WTC11 (cell line): ENCODE data around the gene SEMA6B. TPM values are rescaled to one million over a fixed set of nuclear protein-coding genes. Genes with fewer than 3 reads are reported as not detected.

Experiments
- ATAC-seq: fragments of 200-7000 bp; cut with Tn5 transposase; 2 replicates; pipeline ENCODE4 v1.10.0; 2021; ENCODE audit warnings: mild to moderate bottlenecking, moderate library complexity
- CTCF ChIA-PET: fragments of 300-600 bp; sonication (Branson Sonifier 250); formaldehyde crosslinking; loops from one replicate; lab custom pipeline; 2021; ENCODE audit warnings: antibody characterized with exemption; lab: Charles Lee
- POLR2A ChIA-PET: fragments of 350-600 bp; sonication (Branson Sonifier 250); formaldehyde crosslinking; loops from one replicate; lab custom pipeline; 2021; ENCODE audit warnings: antibody characterized with exemption; lab: Charles Lee
- DNase-seq: peaks from one replicate; pipeline ENCODE4 v3.0.0; 2021; ENCODE audit warnings: low spot score
- H3K27ac Mint-ChIP-seq: 2 replicates; pipeline ENCODE4 v1.8.0; 2021; ENCODE audit warnings: mixed read lengths
- H3K27me3 Mint-ChIP-seq: 2 replicates; pipeline ENCODE4 v1.8.0; 2021; ENCODE audit warnings: low read depth, mild to moderate bottlenecking, moderate library complexity, mixed read lengths
- H3K36me3 Mint-ChIP-seq: 2 replicates; pipeline ENCODE4 v1.8.0; 2021; ENCODE audit warnings: mixed read lengths
- H3K4me1 Mint-ChIP-seq: 2 replicates; pipeline ENCODE4 v1.8.0; 2022; ENCODE audit warnings: mixed read lengths
- H3K4me3 Mint-ChIP-seq: 2 replicates; pipeline ENCODE4 v1.8.0; 2021; ENCODE audit warnings: mild to moderate bottlenecking, moderate library complexity, mixed read lengths
- H3K9me3 Mint-ChIP-seq: 2 replicates; pipeline ENCODE4 v1.8.0; 2021; ENCODE audit warnings: mixed read lengths
- CREM ChIP-seq: sonication (generic); formaldehyde crosslinking; IDR thresholded peaks from 2 replicates; pipeline ENCODE4 v1.8.1; 2022; ENCODE audit warnings: mild to moderate bottlenecking, missing genetic modification reagents, moderate library complexity
- EMX1 ChIP-seq: fragments of 250-450 bp; sonication (Bioruptor Pico); IDR thresholded peaks from 2 replicates; pipeline ENCODE4 v1.8.0; 2021; ENCODE audit warnings: mild to moderate bottlenecking
- GTF2I ChIP-seq: fragments of 250-450 bp; sonication (Bioruptor Pico); conservative IDR thresholded peaks from 2 replicates; pipeline ENCODE4 v1.4.0; 2021; ENCODE audit warnings: mild to moderate bottlenecking
- MYBL2 ChIP-seq: sonication (generic); formaldehyde crosslinking; IDR thresholded peaks from 2 replicates; pipeline ENCODE4 v1.8.1; 2023; ENCODE audit warnings: mild to moderate bottlenecking, moderate library complexity, missing genetic modification reagents
- NR3C1 ChIP-seq: sonication (generic); formaldehyde crosslinking; conservative IDR thresholded peaks from 2 replicates; pipeline ENCODE4 v1.8.1; 2023; ENCODE audit warnings: low read depth, mild to moderate bottlenecking, missing genetic modification reagents
- RELA ChIP-seq: sonication (generic); formaldehyde crosslinking; IDR thresholded peaks from 2 replicates; pipeline ENCODE4 v1.8.1; 2022; ENCODE audit warnings: missing genetic modification reagents, mild to moderate bottlenecking, borderline replicate concordance
- SOX15 ChIP-seq: fragments of 250-450 bp; sonication (Bioruptor Pico); IDR thresholded peaks from 2 replicates; pipeline ENCODE4 v1.9.0; 2021; ENCODE audit warnings: mild to moderate bottlenecking
- SP1 ChIP-seq: sonication (generic); formaldehyde crosslinking; conservative IDR thresholded peaks from 2 replicates; pipeline ENCODE4 v1.8.1; 2022; ENCODE audit warnings: missing genetic modification reagents
- TP53 ChIP-seq: sonication (generic); formaldehyde crosslinking; IDR thresholded peaks from 2 replicates; pipeline ENCODE4 v1.8.1; 2023; ENCODE audit warnings: mild to moderate bottlenecking, missing genetic modification reagents
- ZBTB21 ChIP-seq: sonication (generic); formaldehyde crosslinking; IDR thresholded peaks from 2 replicates; pipeline ENCODE4 v1.8.1; 2023; ENCODE audit warnings: mild to moderate bottlenecking, missing genetic modification reagents, borderline replicate concordance
- ZNF121 ChIP-seq: sonication (generic); formaldehyde crosslinking; IDR thresholded peaks from 2 replicates; pipeline ENCODE4 v1.8.0; 2023; ENCODE audit warnings: missing genetic modification reagents
- total RNA-seq: library from RNA; stranded (reverse); gene quantifications from 3 replicates; pipeline ENCODE4 v1.2.3, GENCODE V29; 2021
- TF ChIP-seq, protein P1 (sequence below): fragments of 250-450 bp; sonication (Bioruptor Pico); IDR thresholded peaks from 2 replicates; pipeline ENCODE4 v1.9.0; 2021; ENCODE audit warnings: moderate library complexity, mild to moderate bottlenecking, inconsistent platforms, borderline replicate concordance
- TF ChIP-seq, protein P2 (sequence below): fragments of 250-450 bp; sonication (Bioruptor Pico); IDR thresholded peaks from 2 replicates; pipeline ENCODE4 v1.8.0; 2021; ENCODE audit warnings: mild to moderate bottlenecking
- TF ChIP-seq, protein P3 (sequence below): sonication (generic); formaldehyde crosslinking; IDR thresholded peaks from 2 replicates; pipeline ENCODE4 v1.8.1; 2023; ENCODE audit warnings: mild to moderate bottlenecking, missing genetic modification reagents
- TF ChIP-seq, protein P4 (sequence below): fragments of 250-450 bp; sonication (Bioruptor Pico); conservative IDR thresholded peaks from 2 replicates; pipeline ENCODE4 v1.9.0; 2021; ENCODE audit warnings: mild to moderate bottlenecking
- TF ChIP-seq, protein P5 (sequence below): sonication (generic); formaldehyde crosslinking; IDR thresholded peaks from 2 replicates; pipeline ENCODE4 v1.8.1; 2023; ENCODE audit warnings: mild to moderate bottlenecking, missing genetic modification reagents, moderate library complexity
- TF ChIP-seq, protein P6 (sequence below): sonication (generic); formaldehyde crosslinking; conservative IDR thresholded peaks from 2 replicates; pipeline ENCODE4 v1.8.1; 2022; ENCODE audit warnings: mild to moderate bottlenecking, missing genetic modification reagents
- TF ChIP-seq, protein P7 (sequence below): sonication (generic); formaldehyde crosslinking; IDR thresholded peaks from 2 replicates; pipeline ENCODE4 v1.8.0; 2023; ENCODE audit warnings: missing genetic modification reagents
- TF ChIP-seq, protein P8 (sequence below): sonication (generic); formaldehyde crosslinking; IDR thresholded peaks from 2 replicates; pipeline ENCODE4 v1.8.0; 2022; ENCODE audit warnings: mild to moderate bottlenecking, missing genetic modification reagents
- TF ChIP-seq, protein P9 (sequence below): sonication (generic); formaldehyde crosslinking; IDR thresholded peaks from 2 replicates; pipeline ENCODE4 v1.8.0; 2022; ENCODE audit warnings: missing genetic modification reagents

SEMA6B gene
- total RNA-seq, 1 experiment from 2014 or later: 45.1 TPM

DNA sequence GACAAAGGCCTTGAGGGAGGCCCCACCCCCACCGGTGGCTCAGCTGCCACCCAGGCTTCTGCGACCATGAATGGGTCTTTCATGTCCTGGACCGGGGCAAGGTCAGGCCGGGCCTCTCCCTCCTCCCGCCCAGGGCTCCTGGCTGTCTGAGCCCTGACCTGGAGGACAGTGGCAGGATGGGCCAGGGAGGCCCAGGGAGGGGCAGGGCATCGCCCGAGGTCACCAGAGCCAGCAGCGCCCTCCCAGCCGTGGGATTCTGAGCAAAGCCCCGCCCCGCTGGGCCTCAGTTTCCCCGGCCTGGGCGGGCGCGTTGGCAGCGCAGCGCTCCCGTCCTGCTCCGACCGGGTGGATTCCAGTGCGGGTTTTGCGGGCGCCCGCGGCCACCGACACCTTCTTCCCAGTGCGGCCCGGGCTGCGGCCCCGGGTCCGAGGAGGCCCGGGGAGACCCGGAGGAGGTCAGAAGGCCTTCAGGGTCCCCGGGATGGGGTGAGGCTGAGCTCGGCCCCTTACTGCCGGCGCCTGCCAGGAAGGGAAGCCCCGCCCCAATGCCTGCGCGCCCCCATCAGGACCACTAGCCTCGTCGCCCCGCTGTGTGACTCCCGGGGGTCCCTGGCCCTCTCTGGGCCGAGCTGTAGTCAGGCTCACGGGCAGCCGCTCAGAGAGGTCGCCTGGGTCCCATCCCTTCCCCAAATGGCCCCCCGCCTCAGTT, 24.6 kb upstream of the SEMA6B start (continued):
- TF ChIP-seq, protein P1, sequence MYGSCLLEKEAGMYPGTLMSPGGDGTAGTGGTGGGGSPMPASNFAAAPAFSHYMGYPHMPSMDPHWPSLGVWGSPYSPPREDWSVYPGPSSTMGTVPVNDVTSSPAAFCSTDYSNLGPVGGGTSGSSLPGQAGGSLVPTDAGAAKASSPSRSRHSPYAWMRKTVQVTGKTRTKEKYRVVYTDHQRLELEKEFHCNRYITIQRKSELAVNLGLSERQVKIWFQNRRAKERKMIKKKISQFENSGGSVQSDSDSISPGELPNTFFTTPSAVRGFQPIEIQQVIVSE (CRISPR knock-in tag): no peak
- TF ChIP-seq SP1 (CRISPR knock-in tag): no peak
- TF ChIP-seq, protein P2, sequence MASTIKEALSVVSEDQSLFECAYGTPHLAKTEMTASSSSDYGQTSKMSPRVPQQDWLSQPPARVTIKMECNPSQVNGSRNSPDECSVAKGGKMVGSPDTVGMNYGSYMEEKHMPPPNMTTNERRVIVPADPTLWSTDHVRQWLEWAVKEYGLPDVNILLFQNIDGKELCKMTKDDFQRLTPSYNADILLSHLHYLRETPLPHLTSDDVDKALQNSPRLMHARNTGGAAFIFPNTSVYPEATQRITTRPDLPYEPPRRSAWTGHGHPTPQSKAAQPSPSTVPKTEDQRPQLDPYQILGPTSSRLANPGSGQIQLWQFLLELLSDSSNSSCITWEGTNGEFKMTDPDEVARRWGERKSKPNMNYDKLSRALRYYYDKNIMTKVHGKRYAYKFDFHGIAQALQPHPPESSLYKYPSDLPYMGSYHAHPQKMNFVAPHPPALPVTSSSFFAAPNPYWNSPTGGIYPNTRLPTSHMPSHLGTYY (CRISPR knock-in tag): 0 out of 2 replicates have a peak, but pooled peaks have one; percentile 34
- 0 out of 2 replicates have a peak, but pooled peaks have one; percentile 46 for TF ChIP-seq EMX1 (CRISPR knock-in tag)
- TF ChIP-seq ZBTB21 (CRISPR knock-in tag): no peak
- 0 out of 2 replicates have a peak, but pooled peaks have one; percentile 24 for TF ChIP-seq CREM (CRISPR knock-in tag)
- TF ChIP-seq, protein P3, sequence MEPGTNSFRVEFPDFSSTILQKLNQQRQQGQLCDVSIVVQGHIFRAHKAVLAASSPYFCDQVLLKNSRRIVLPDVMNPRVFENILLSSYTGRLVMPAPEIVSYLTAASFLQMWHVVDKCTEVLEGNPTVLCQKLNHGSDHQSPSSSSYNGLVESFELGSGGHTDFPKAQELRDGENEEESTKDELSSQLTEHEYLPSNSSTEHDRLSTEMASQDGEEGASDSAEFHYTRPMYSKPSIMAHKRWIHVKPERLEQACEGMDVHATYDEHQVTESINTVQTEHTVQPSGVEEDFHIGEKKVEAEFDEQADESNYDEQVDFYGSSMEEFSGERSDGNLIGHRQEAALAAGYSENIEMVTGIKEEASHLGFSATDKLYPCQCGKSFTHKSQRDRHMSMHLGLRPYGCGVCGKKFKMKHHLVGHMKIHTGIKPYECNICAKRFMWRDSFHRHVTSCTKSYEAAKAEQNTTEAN: peak; percentile 52; the same call in 1 of the 2 replicates
- TF ChIP-seq NR3C1: no peak
- TF ChIP-seq, protein P4, sequence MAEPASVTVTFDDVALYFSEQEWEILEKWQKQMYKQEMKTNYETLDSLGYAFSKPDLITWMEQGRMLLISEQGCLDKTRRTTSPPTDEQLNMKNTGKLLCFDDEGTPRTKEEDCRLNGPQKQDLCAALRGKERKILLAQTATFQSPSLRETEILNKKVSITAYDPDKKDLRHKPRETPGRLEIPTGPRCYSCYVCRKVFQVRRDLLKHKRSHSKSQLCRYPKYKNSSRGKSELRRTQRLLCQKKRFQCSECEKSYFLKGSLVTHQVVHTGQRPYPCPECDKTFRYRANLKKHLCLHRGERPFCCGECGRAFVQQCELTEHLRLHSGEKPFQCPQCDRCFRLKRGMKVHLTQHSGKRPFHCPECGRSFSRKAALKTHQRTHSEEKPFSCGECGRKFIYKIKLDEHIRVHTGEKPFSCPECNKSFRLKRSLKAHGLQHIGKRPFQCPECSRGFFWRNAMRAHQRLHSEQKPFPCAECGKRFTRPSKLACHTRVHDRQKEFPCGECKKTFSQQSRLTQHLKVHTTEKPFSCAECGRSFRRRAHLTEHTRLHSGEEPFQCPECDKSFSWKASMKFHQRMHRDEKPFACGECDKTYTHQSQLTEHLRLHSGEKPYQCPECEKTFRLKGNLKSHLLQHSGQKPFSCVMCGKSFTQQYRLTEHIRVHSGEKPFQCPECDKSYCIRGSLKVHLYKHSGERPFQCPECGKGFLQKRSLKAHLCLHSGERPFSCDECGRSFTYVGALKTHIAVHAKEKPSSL (CRISPR knock-in tag): no peak
- TF ChIP-seq TP53 (CRISPR knock-in tag): no peak
- TF ChIP-seq, protein P5, sequence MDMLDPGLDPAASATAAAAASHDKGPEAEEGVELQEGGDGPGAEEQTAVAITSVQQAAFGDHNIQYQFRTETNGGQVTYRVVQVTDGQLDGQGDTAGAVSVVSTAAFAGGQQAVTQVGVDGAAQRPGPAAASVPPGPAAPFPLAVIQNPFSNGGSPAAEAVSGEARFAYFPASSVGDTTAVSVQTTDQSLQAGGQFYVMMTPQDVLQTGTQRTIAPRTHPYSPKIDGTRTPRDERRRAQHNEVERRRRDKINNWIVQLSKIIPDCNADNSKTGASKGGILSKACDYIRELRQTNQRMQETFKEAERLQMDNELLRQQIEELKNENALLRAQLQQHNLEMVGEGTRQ: no peak
- TF ChIP-seq MYBL2: 0 out of 2 replicates have a peak, but pooled peaks have one; percentile 19
- TF ChIP-seq GTF2I (CRISPR knock-in tag): peak; percentile 99
- TF ChIP-seq, protein P6, sequence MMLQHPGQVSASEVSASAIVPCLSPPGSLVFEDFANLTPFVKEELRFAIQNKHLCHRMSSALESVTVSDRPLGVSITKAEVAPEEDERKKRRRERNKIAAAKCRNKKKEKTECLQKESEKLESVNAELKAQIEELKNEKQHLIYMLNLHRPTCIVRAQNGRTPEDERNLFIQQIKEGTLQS: no peak
- TF ChIP-seq, protein P7, sequence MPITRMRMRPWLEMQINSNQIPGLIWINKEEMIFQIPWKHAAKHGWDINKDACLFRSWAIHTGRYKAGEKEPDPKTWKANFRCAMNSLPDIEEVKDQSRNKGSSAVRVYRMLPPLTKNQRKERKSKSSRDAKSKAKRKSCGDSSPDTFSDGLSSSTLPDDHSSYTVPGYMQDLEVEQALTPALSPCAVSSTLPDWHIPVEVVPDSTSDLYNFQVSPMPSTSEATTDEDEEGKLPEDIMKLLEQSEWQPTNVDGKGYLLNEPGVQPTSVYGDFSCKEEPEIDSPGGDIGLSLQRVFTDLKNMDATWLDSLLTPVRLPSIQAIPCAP (CRISPR knock-in tag): no peak
- no peak for TF ChIP-seq SOX15 (CRISPR knock-in tag)

DNA sequence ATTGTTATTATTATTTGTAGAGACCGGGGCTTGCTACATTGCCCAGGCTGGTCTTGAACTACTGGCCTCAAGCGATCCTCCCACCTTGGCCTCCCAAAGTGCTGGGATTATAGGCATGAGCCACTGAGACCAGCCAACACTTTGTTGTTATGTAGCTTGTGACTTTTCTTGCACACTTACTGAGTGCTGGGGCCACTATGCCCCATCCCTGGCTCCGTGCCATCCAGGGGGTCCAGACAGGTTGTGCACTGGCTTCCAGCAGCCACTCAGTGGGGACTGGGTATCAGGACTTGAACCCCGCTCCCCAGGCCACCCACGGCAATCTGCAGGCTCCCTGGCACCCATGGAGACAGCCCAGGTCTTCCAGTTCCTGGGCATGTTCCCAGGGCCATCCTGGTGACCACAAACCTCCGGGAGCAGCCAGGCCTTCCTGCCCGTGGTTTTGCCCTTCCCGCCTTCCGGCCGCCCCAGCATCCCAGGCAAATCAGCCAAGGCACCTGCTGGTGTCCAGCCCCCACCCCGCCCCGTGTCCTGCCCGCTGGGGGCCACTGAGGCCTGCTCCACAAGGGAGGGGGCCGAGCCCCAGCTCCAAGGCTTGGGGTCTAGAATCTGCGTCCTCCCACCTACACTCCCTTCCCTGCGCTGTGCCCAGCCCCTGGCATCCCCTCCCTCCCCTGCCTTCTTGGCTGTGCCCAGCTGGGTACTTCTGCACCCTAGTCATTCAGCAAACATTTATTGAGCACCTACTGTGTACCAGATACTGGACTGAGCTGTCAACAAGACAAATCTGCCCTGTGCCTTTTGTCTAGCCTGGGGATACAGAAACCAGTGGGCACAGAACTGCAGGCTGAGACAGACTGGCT, 23.7 kb upstream of the SEMA6B start:
- no peak overlapping the region for H3K27ac Mint-ChIP-seq
- H3K4me1 Mint-ChIP-seq: peaks cover 18% of the 10 kb centered on the region
- no peak for DNase-seq
- CTCF ChIA-PET: interaction anchor here (1.4 to 2.2 kb wide), 5 partner anchors 15 to 53 kb away, joined by 4 to 9 read pairs (median 7); partner anchors contain the start of gene PLIN5
- H3K36me3 Mint-ChIP-seq: no peaks in the 10 kb centered on the region
- peak overlapping the region; percentile 54 for H3K4me3 Mint-ChIP-seq
- ATAC-seq: no peak
- TF ChIP-seq ZNF121: peak; percentile 78
- TF ChIP-seq, protein P8, sequence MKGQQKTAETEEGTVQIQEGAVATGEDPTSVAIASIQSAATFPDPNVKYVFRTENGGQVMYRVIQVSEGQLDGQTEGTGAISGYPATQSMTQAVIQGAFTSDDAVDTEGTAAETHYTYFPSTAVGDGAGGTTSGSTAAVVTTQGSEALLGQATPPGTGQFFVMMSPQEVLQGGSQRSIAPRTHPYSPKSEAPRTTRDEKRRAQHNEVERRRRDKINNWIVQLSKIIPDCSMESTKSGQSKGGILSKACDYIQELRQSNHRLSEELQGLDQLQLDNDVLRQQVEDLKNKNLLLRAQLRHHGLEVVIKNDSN (CRISPR knock-in tag): no peak
- TF ChIP-seq, protein P9, sequence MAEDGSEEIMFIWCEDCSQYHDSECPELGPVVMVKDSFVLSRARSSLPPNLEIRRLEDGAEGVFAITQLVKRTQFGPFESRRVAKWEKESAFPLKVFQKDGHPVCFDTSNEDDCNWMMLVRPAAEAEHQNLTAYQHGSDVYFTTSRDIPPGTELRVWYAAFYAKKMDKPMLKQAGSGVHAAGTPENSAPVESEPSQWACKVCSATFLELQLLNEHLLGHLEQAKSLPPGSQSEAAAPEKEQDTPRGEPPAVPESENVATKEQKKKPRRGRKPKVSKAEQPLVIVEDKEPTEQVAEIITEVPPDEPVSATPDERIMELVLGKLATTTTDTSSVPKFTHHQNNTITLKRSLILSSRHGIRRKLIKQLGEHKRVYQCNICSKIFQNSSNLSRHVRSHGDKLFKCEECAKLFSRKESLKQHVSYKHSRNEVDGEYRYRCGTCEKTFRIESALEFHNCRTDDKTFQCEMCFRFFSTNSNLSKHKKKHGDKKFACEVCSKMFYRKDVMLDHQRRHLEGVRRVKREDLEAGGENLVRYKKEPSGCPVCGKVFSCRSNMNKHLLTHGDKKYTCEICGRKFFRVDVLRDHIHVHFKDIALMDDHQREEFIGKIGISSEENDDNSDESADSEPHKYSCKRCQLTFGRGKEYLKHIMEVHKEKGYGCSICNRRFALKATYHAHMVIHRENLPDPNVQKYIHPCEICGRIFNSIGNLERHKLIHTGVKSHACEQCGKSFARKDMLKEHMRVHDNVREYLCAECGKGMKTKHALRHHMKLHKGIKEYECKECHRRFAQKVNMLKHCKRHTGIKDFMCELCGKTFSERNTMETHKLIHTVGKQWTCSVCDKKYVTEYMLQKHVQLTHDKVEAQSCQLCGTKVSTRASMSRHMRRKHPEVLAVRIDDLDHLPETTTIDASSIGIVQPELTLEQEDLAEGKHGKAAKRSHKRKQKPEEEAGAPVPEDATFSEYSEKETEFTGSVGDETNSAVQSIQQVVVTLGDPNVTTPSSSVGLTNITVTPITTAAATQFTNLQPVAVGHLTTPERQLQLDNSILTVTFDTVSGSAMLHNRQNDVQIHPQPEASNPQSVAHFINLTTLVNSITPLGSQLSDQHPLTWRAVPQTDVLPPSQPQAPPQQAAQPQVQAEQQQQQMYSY (CRISPR knock-in tag): peak; percentile 78
- TF ChIP-seq RELA (CRISPR knock-in tag): no peak
- H3K27me3 Mint-ChIP-seq: peaks cover 52% of the 10 kb centered on the region
- H3K9me3 Mint-ChIP-seq: no peaks in the 10 kb centered on the region
- POLR2A ChIA-PET: no interaction called here
